SK-MEL-5 (cell line): ENCODE results near the gene GAPVD1. TPM values are rescaled to one million over a fixed set of nuclear protein-coding genes. Genes with fewer than 3 reads are reported as not detected.
A peak's percentile ranks its signal among the peaks of the same experiment; 100 is the strongest.
"Not testable (repeated sequence)": the region's sequence is repeated elsewhere in the genome, so short reads cannot be mapped to it uniquely, and the experiment has no call there.

Experiments used
- DNase-seq: peaks from one replicate; pipeline ENCODE4 v3.0.0-alpha.2; 2016; ENCODE audit warnings: low read depth, low spot score
- in situ Hi-C: cut with HindIII; loops from 2 replicates; pipeline ENCODE4 v1.10.0; 2016; ENCODE audit warnings: low sequenced_read_pairs, high pct_unique_total_duplicates, low pct_unique_long_range_greater_than_20kb
- total RNA-seq: library from RNA; depleted of rRNA; stranded (reverse); fragments of >200 nt; shearing (Covaris generic); gene quantifications from 2 replicates; pipeline ENCODE4 v1.2.3, GENCODE V29; 2014

The GAPVD1 gene
- total RNA-seq, 1 experiment from 2014 or later: 44.0 TPM

DNA sequence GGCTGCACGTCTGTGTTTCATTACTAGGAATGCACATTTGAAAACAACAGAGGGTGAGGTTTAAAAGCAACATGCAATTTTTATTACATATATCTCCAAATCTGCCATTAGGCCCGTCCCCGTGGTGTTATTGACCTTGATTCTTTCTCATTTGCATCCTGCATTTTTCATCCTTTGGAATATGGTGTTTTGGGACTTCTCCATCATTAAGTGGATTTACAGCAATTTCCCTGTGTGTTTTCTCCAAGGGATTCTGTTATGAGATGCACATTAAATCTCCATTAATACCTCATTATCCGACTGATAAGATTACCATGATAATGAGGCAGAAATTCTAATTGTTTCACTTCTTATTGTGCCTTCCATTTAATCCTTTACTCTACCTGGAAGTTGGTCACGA is 117.6 kb downstream of the GAPVD1 start:
- DNase-seq: no peak
- in situ Hi-C loops: no loop called here

GRCh38 chr9:125380406-125380805 is 118.8 kb downstream of the GAPVD1 start:
- DNase-seq: no peak
- in situ Hi-C loops: no loop called here

DNA sequence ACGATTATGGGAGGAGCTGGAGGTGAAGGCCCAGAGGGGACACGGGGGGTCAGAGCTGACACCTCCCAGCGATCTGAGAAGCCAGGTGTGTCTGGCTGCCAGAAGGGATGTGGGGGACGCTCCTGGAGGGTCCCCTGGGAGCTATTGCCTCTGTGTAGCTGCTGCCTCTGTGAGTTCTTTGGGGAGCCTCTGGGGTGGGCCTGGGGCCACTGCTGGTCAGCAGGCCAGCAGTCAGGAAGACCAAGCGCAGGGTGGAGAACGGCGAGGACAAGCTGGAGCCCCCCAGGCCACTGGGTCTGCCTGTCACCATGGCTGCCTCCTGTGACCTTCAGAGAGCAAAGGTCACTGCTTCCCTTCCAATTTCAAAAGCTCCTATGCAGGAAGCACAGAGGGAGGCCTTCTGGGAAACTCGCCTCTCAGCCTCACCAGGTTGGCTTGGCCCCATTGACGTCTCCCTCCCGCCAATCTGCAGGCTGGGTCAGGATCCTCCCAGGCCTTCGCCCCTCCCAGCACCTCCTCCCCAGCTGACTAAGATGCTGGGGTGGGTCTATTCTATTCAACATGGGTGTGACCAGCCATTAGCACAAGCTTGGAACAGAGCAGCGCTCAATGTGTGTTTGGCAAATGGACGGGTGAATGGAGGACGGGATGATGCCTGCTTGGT is 126.4 kb downstream of the GAPVD1 start:
- in situ Hi-C loops: no loop called here
- no peak for DNase-seq

GRCh38 chr9:125388978-125389377 is 127.4 kb downstream of the GAPVD1 start:
- in situ Hi-C loops: no loop called here
- DNase-seq: no peak

GRCh38 chr9:125391704-125392103 is 130.1 kb downstream of the GAPVD1 start:
- in situ Hi-C loops: no loop called here
- no peak for DNase-seq

GRCh38 chr9:125393426-125393825 is 131.8 kb downstream of the GAPVD1 start:
- DNase-seq: no peak
- in situ Hi-C loops: no loop called here

GRCh38 chr9:125396799-125397198 is 135.2 kb downstream of the GAPVD1 start:
- DNase-seq: no peak
- in situ Hi-C loops: no loop called here

- in situ Hi-C loops: no loop called here
- no peak for DNase-seq
Observed at GRCh38 chr9:125397736-125398135, 136.1 kb downstream of the GAPVD1 start.

- in situ Hi-C loops: no loop called here
- DNase-seq: no peak
Observed at GRCh38 chr9:125398243-125398642, 136.6 kb downstream of the GAPVD1 start.

DNA sequence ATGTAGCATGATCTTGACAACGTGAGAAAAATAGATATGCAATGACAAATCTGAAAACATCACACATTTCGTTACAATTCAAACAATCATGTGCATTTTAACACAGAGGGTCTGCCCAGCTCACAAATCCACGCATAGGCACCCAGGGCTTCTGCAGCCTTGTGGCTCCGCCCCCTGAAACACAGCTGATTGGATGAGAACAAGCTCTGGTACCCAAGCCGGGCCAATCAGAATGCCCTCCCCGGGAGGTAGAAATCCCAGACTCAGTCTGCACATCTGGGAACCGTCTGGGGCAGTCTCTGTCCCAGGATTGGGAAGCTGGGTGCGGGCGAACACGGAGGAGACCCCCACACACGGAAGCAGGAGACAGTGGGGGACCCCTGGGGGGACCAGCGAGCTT is 137.5 kb downstream of the GAPVD1 start:
- in situ Hi-C loops: no loop called here
- no peak for DNase-seq

GRCh38 chr9:125399666-125400065 is 138.0 kb downstream of the GAPVD1 start:
- in situ Hi-C loops: no loop called here

GRCh38 chr9:125400232-125400631 is 138.6 kb downstream of the GAPVD1 start:
- in situ Hi-C loops, DNase-seq: not testable (repeated sequence)

More at GRCh38 chr9:125399666-125400065, 138.0 kb downstream of the GAPVD1 start:
- no peak for DNase-seq

DNA sequence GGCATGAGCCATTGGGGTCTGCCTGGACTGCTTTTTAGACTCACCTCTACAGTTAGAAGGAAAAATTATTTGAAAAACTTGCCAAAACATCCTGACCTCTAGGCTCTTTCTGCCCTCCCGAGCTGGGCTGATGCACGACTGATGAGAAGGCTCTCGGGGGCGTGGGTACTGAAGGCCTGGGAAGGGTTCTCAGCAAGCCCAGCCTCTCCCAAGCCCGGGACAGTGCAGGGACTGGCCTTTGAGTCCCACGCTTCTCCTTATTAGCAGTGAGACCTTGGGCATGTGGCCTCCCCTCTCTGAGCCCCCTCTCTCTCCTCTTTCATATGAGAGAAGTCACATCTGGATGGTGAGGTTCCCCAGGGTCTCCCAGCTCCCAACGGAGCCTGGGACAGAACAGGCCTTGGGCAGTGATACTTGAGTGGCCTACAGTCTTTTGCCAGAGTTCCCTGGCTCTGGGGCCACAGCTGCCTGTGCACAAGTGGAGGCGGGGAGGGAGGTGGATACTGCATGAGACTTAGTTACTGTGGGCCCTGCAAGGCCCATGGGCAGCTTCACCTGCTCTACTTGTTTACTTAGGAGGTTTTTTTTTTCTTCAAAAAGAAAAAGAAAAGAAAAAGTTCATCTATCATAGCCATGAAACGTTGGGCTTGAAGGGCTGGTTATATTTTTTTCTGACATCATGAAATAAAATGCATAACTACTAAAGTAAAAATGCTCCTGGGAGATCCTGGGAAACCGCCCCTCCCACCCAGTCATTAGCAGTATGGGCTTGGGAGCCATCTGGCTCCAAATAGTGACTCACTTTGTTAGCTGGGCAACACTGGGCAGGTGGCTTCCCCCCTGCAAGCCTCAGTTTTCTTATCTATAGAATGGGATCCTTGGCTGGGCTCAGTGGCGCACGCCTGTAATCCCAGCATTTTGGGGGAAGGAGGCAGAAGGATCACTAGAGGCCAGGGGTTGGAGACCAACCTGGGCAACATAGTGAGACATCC is 139.4 kb downstream of the GAPVD1 start:
- no peak for DNase-seq
- in situ Hi-C loops: no loop called here

GRCh38 chr9:125404733-125405132 is 143.1 kb downstream of the GAPVD1 start:
- no peak for DNase-seq
- in situ Hi-C loops: no loop called here

- in situ Hi-C loops: no loop called here
- peak; percentile 52 for DNase-seq
Observed at GRCh38 chr9:125405938-125406809, 144.5 kb downstream of the GAPVD1 start.

GRCh38 chr9:125406810-125407087 is 145.1 kb downstream of the GAPVD1 start:
- DNase-seq: no peak
- in situ Hi-C loops: no loop called here

GRCh38 chr9:125407432-125407973 is 145.9 kb downstream of the GAPVD1 start:
- in situ Hi-C loops: no loop called here
- DNase-seq: no peak
